Measurements from ENCODE around the gene GCLC.

GCLC gene

DNA sequence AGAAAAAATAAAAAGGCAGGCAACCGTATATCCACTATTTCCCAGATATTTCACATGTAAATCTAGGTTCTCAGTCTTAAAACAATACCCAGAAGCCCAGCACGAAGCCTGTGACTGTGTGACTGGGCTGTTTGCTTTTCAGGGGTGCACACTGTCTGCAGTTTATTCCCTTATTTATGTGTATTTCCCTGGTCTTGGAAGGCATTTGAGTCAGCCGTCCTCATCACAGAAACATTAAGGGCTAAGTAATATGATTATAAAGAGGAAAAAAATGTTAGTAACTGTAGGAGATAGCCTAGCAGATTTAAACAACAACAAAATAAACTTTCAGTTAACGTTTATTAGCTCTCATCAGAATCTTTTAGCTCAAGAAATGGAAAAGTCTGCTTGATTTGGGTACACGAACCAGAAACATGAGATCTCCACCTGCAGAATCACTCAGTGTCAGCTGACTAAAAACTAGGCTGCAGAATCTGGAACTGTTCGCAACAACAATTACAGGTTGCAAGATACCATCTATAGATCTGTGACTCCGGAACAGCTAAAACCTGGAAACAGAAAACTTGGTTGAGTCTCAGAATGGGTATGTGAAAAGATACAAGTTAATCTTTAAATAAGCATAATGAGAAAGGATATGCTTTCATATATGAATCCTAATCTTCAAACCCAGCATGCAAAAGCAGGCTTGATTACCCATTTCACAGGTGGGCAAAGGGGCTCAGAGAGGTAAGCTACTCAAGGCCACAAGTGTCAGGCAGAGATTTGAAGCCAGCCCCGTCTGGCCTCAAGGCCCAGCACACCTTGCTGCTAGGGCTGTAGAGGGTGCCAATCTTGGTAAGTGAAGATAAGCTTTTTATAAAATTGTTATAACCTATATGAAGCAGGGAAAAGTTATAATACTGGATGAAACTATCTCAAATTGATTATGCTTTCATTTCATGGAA lies 21.1 kb downstream of the GCLC start:
- DNase-seq = no peak

DNA sequence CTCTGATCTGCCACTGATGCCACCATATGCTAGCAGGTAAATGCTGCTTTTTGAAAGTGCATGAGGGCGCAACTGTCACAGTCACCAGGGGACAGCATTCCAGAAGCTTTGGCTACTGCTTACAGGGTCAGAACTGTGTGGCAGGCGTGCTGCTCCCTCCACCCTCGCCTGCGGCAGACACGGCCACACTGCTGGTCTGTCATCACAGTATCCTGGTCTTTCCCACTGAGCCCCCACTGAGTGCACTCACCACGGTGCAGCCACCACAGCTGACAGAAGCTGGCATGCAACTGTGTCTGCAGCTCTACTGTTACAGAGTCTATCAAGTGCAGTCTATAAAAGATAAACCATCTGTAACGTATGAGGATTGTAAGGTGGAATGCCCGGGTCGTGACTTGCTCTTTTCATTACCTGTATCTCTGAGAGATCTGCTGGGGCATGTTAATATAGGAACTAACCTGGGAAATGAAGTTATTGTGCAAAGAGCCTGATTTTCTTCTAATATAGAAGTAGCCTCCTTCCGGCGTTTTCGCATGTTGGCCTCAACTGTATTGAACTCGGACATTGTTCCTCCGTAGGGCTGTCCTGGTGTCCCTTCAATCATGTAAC lies 24.5 kb downstream of the GCLC start:
- DNase-seq = no peak

DNA sequence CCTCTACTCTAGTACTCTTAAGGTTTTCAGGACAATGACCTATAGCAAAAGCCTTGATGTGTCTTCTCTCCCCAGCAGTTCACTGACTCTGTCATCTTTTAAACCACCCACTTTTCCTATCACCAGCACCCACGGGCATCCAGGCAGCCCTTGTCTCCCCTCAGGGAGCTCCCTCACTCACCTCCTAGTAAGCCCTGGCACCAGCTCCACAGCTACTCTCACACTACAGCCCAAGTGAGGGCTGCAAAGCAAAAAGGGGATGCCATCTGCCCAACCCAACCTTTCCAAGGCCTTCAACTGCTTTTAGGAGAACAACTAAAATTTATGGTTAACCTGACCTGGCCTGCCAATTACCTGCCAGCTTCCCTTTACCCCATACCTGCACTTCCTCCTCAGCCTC lies 26.0 kb downstream of the GCLC start:
- DNase-seq = no peak

GRCh38 chr6:53517021-53517420 lies 27.9 kb downstream of the GCLC start:
- DNase-seq = no peak

GRCh38 chr6:53514677-53515076 lies 30.2 kb downstream of the GCLC start:
- no peak for DNase-seq

GRCh38 chr6:53513519-53513966 lies 31.4 kb downstream of the GCLC start:
- no peak for DNase-seq

DNA sequence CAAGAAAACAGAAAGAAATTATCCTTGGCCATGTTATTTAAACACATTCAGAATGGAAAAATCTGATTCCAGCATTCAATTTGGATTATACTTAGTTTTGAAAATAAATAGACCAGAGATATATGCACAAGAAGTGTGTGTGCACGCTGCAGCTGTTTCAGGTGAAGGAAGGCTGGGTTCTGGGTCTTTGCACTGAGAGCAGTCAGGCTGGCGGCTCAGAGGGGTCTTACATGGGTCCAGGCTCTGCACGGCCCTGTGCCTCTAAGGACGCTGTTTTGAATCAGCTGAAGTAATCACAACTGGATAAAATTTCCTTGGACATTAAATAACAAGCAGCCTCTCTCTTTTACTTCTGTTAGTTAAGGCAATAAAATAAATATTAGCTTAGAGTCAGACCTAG lies 31.8 kb downstream of the GCLC start:
- no peak for DNase-seq

DNA sequence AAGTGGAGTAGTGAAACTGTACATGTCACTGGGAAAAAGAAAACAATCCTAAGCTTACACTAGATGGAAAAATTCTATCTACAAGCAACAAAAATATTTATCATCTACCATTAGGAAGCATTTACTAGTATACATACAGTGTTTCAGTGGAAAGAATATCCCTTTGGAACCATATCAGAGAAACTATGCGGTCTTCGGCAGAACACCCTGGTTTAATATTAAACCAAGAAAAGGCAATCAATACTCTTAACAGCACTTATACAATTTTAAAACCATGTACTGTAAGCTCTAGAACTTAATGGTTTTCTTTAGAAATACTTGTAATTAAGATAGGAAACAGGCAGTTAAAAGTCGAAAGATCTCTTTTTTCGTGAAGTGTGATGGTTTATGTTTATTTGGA lies 32.3 kb downstream of the GCLC start:
- no peak for DNase-seq

- DNase-seq = no peak
These were observed 34.2 kb downstream of the GCLC start for GRCh38 chr6:53510746-53511145.

- DNase-seq = no peak
These were observed 38.0 kb downstream of the GCLC start for GRCh38 chr6:53506872-53507271.

GRCh38 chr6:53504512-53504911 lies 40.4 kb downstream of the GCLC start:
- DNase-seq = no peak

GRCh38 chr6:53503060-53503459 lies 41.8 kb downstream of the GCLC start:
- no peak for DNase-seq

- no peak for DNase-seq
These were observed 43.5 kb downstream of the GCLC start for GRCh38 chr6:53501432-53501831.

- no peak for DNase-seq
These were observed 44.8 kb downstream of the GCLC start for GRCh38 chr6:53500095-53500494.

- DNase-seq = no peak
These were observed 45.8 kb downstream of the GCLC start for GRCh38 chr6:53499094-53499493.

DNA sequence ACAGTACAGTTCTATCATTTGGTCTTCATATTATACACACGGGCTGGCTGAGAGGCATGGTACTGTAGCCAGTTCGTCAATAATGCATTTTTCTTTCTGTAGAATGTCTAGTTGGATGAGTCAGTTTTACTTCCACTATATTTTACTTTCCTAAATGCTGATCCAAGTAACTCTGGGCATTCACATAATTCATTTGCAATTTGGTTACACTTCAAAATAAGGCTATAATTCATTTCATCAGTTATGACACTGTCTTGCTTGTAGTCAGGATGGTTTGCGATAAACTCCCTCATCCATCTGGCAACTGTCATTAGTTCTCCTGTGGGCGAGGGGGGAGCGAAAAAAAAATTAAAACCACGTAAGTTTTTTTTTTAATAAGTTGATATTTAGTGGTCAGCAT lies 46.3 kb downstream of the GCLC start:
- peak; percentile 54 for DNase-seq

- no peak for DNase-seq
These were observed 47.0 kb downstream of the GCLC start for GRCh38 chr6:53497905-53498304.

GRCh38 chr6:53496797-53497375 lies 48.0 kb downstream of the GCLC start:
- DNase-seq = peak; percentile 87

GRCh38 chr6:53495506-53496499 lies 49.1 kb downstream of the GCLC start:
- DNase-seq = peak; percentile 31

- peak; percentile 34 for DNase-seq
These were observed 50.8 kb downstream of the GCLC start for GRCh38 chr6:53494076-53494475.

GRCh38 chr6:53493635-53494025 lies 51.3 kb downstream of the GCLC start:
- DNase-seq = peak; percentile 20

DNA sequence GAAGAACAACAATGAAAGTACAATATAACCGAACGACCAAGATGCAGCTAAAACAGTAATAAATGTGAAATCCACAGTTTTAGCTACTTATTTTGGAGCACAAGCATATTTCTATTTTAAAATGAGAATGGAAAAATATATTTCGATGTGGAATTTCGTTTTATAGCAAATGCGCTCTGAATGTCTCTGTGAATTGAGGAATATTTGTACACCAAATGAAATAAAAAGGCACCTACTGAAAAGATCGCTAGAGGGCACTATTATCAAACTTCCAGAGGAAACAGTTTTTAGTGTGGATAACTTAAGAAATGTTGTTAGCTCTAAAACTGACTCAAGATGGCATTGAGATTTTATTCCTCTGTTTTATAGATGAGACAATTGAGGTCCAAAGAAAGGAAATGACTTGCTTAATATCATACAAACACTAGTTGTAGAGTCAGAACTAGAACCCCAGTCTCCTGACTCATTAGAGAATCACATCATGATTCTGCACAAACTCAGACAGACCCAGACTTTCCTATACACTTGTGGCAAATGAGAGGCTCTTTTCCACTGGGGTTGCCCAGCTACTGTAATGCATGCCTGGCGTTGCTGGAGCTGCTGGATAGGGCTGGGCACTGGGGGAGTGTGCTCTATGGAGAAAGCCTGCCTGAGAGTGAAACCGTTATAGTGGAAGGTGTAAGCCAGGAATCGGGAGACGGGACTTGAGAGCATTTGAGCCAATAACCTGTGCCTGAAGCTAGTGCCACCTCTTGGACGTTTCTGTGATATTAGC lies 51.9 kb downstream of the GCLC start:
- DNase-seq = peak; percentile 59
